ENCODE data around the gene HYOU1. TPM values are rescaled to one million over a fixed set of nuclear protein-coding genes. Genes with fewer than 3 reads are reported as not detected.
A peak's percentile ranks its signal among the peaks of the same experiment; 100 is the strongest.

Gene HYOU1
- total and polyA plus RNA-seq, 2 of the 8 experiments (the other 6 are each of a cell fraction or from before 2014, with no cell fraction given) = 239 to 295 TPM

- TF ChIP-seq RXRA (IDR thresholded peaks at IDR 0.05; ENCODE audit: insufficient read depth, low read depth, low read length) (no peak), CEBPB (IDR thresholded peaks at IDR 0.05; ENCODE audit: low read depth, low read length) (no peak), SIN3A (conservative IDR thresholded peaks at IDR 0.05 in 1 of 2, IDR thresholded peaks at IDR 0.05 in 1 of 2; ENCODE audit: low read depth in 1 of 2, low read length in 2 of 2) (peak; percentile 55 to 63; a peak in 3 of 4 replicates), SP1 (IDR thresholded peaks at IDR 0.05; ENCODE audit: low read depth, low read length) (peak; percentile 87), SP4 (IDR thresholded peaks at IDR 0.05; ENCODE audit: low read length) (peak; percentile 86; the same call in 1 of the 2 replicates), SIRT6 (IDR thresholded peaks at IDR 0.05; ENCODE audit: low read length) (no peak), RAD21 (IDR thresholded peaks at IDR 0.05 in 1 of 2, conservative IDR thresholded peaks at IDR 0.05 in 1 of 2; ENCODE audit: low read depth in 2 of 2, low read length in 2 of 2) (no peak), CBX5 (IDR thresholded peaks at IDR 0.05; ENCODE audit: low read depth, low read length) (no peak), ASH2L (IDR thresholded peaks at IDR 0.05; ENCODE audit: low read length) (peak; percentile 86), RNF2 (IDR thresholded peaks at IDR 0.05; ENCODE audit: borderline replicate concordance, low read depth, low read length, missing control alignments, poor library complexity, severe bottlenecking) (no peak), POU5F1 (IDR thresholded peaks at IDR 0.05; ENCODE audit: low read depth, low read length) (no peak), SP2 (IDR thresholded peaks at IDR 0.05; ENCODE audit: low read length) (peak; percentile 25; the same call in 1 of the 2 replicates), E2F6 (IDR thresholded peaks at IDR 0.05) (peak; percentile 66; the same call in 1 of the 2 replicates), BCL11A (IDR thresholded peaks at IDR 0.05; ENCODE audit: low read depth in 2 of 2, low read length in 2 of 2) (no peak), HDAC6 (IDR thresholded peaks at IDR 0.05; ENCODE audit: low read depth, low read length) (no peak), TEAD4 (IDR thresholded peaks at IDR 0.05; ENCODE audit: low read depth, low read length) (no peak), POLR2AphosphoS5 (IDR thresholded peaks at IDR 0.05; ENCODE audit: low read depth, low read length) (peak; percentile 100), CHD1 (IDR thresholded peaks at IDR 0.05; ENCODE audit: low read depth, low read length) (no peak; the same call in 1 of the 2 replicates), KDM4A (IDR thresholded peaks at IDR 0.05; ENCODE audit: low read depth, low read length, severe bottlenecking) (peak; percentile 74), NRF1 (IDR thresholded peaks at IDR 0.05; ENCODE audit: low read depth, low read length) (no peak), SIX5 (IDR thresholded peaks at IDR 0.05; ENCODE audit: low read depth, low read length) (no peak)
- TF ChIP-seq, protein P1, sequence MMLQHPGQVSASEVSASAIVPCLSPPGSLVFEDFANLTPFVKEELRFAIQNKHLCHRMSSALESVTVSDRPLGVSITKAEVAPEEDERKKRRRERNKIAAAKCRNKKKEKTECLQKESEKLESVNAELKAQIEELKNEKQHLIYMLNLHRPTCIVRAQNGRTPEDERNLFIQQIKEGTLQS (IDR thresholded peaks at IDR 0.05; ENCODE audit: insufficient read depth, low read depth, low read length) = no peak
- TF ChIP-seq, protein P2, sequence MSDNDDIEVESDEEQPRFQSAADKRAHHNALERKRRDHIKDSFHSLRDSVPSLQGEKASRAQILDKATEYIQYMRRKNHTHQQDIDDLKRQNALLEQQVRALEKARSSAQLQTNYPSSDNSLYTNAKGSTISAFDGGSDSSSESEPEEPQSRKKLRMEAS (IDR thresholded peaks at IDR 0.05) = peak; percentile 67
Measured at GRCh38 chr11:119095066-119095880, 38.3 kb upstream of the HYOU1 start (continued).

All from H1 (cell line).